DMS79 (cell line): ENCODE measurements around the gene VAV2.

ENCODE experiments used
- DNase-seq: peaks from one replicate; lab custom pipeline; 2025; lab: John Stamatoyannopoulos, UW

The VAV2 gene

GRCh38 chr9:133726401-133727276 lies 265.5 kb downstream of the VAV2 start:
- peak; percentile 40 for DNase-seq

DNA sequence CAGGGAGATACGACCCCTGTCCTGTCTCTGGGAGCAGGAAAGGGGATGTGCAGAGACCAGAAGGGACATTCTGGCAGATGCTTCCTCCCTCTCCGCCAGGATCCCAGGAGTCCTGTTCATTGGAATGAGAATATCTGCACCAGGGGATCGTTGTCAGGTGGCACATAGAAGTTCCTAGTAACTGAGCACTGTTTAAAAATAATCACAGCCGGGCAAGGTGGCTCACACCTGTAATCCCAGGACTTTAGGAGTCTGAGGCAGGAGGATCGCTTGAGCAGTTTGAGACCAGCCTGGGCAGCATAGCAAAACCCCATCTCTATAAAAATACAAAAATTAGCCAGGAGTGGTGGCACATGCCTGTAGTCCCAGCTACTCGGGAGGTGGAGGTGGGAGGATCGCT lies 266.2 kb downstream of the VAV2 start:
- DNase-seq, result no peak

DNA sequence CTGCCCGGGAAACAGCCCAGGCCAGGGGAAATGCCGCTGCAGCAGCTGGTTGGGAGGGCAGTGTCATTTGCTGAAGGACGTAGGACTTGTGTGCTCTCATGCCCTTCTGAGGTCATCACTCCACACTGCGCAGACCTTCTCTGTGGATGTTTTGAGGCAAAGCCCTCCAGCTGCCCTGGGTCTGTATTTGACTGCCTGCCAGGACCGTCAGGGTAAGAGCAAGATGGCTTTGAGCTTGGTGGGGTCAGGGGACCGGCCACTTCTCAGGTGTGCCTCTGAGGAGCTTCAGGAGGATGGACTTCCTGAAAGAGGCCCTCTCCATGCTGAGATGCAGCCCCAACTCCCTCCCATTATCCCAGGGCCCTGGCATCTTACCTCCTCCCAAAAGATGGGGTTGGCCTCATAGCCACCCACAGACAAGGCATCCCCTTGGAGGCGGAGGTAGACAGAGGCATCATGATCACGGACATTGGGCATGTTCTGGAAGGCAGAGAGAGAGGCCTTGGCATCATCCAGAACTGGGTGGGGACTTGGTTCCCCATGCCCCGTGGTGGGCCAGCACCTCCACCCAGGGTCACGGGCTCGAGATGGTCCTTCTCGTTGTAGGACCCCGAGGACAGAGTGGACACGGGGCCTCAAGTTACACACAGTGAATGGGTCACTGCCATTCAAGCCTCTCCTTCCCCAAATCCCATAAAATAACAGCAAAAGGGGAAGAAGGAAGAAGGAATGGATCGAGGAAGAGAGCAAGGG lies 273.4 kb downstream of the VAV2 start:
- no peak for DNase-seq

DNA sequence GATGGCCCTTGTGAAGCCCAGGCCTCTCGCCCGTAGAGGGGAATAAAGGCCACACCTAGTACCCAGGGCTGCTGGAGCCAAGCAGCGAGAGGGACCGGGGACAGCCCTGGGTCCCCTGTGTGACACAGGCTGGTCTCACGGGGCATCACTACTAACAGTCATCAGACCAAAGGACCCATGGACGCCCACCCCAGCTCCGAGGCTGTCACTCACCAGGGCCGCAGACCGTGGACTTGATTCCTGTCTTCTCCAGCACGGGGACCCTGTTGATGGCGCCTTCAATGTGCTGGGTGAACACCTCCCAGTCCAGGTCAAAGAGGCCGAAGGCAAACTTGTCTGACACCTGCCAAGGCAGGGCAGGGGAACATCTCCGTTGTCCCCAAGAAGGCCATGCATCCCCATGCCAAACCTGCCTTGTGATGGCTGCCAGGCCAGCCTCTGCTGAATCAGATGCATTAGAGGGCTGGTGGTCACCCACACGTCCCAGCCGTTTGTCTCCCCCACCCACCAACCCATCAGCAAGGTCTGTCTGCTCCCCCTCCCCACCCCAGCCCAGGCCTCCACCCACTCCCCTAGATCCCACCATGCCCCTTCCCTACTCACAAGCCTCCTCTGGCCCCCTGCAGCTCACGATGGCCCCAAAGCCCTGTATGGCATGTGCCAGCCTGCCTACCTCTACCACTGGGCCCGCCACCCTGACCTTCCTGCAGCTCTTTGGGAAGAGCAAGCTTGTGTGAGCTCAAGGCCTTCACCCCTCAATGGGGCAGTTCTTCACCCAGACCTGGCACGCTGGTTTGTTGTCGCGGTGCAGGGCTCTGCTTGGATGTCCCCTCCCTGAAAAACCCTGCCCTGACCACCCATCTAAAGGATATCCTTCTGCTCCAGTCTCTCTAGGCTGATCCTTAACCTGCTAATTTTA lies 274.8 kb downstream of the VAV2 start:
- no peak for DNase-seq

DNA sequence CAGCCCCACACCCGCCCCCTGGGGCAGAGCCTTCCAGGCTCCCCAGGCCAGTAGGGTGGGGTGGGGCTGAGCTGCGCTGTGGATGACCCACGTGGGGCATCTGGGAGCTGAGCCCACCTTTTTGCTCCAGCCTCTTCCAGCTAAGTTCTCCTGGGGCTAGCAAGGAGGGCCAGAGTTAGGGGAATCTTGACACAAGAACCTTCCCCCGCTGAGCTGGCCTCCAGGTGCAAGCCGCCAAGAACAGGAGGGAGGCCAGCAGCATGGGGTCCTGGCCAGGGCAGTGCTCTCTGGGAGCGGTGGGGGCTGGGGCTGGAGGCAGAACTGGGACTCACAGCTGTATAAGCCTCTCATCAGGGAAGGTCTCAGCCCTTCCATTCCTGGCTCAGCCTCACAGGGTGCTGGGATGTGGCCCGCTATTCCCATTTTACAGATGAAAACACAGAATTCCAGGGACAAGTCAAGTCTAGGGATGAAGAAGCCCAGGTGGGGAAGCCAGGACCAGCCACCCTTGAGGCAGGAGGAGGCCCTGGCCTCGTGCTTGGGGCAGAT lies 275.5 kb downstream of the VAV2 start:
- no peak for DNase-seq

GRCh38 chr9:133715866-133716563 lies 276.1 kb downstream of the VAV2 start:
- no peak for DNase-seq

DNA sequence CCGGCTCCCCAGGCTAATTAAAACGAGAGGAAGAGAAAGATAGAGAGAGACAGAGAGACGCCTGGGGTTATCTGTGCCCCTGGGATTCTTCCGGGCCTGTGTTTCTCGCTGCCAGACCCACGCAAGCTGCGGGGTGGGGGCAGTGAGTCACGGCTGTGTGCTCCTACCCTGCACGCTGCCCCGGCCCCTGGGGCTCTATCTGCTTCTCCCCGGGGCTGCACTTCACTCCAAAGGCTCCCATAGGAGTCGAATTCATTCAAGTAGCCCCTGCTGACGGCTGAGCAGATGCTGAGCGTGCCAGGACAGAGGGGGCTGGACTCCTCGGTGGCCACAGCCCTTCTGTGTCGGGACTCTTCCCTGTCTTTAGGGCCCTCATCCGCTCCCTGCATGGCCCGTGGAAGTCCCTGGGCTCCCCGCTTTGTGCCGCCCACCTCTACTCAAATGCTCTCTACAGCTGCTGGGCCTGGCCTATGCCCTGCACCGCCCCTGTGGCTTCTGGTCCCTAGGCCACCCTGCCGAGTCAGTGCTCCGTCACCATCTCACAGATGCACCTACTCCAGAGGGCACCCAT lies 276.7 kb downstream of the VAV2 start:
- no peak for DNase-seq

DNA sequence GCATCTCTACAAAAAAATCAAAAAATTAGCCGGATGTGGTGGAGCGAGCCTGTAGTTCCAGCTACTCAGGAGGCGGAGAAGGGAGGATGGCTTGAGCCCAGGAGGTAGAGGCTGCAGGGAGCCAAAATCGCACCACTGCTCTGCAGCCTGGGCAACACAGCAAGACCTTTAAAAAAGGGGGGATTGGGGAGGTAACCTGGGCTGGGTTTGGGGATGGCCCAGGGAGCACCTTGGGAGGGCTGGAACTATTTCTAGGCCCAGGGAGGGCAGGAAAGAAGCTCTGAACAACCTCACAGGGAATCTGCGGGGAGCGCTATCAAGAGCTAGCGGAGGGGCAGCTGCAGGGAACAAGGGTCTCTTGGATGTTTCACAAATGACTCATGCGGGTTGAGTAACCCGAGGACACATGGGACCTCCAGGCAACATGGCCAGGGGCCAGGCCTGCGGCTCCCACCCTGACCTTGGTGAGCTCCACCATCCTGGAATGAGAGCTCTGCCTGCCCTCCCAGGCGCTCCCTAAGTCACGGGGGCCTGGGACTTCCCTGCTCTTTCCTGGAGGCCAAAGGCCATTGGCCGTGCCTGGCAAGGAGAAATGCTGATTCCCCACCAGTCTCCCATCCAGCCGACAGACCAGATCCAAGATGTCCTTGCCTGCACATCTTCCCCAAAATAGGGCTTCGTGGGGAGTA lies 277.4 kb downstream of the VAV2 start:
- no peak for DNase-seq

GRCh38 chr9:133713960-133714495 lies 278.1 kb downstream of the VAV2 start:
- DNase-seq, result no peak

DNA sequence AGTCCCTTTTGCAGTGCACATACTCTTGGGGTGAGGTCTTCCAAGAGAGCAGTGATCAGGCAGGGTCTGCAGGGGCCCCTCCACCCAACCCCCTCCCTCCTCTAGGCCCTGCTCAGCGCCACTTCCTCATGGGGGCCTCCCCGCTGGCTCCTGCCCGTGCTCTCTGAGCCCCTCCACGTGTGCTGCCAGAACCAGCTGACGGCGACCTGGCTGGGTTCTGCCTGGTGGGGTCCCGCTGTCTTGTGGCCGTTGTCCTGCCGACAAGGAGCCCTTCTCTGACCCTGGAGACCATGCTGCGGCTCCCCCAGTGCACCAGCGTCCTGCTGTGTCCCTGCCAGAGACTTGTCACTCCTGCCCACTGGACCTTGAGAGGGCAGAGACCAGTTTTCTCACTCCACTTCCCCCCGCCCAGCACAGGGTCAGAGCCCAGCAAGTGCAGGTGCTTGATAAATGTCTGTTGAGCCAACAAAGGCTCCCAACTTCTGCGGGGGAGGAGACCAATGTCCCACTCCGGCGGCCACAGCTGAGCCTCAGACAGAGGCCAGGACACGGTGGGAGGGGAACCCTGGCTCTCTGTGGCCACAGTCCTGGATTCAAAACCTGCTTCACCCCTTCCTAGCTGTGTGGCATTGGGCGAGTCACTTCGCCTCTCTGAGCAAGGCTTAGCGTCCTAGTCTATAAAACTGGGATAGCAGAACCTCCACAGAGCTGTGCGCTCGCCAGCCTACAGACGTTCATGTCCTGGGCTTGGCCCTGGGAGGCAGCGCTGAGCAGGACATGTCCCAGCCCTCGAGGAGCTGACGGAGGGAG lies 278.8 kb downstream of the VAV2 start:
- DNase-seq, result no peak

DNA sequence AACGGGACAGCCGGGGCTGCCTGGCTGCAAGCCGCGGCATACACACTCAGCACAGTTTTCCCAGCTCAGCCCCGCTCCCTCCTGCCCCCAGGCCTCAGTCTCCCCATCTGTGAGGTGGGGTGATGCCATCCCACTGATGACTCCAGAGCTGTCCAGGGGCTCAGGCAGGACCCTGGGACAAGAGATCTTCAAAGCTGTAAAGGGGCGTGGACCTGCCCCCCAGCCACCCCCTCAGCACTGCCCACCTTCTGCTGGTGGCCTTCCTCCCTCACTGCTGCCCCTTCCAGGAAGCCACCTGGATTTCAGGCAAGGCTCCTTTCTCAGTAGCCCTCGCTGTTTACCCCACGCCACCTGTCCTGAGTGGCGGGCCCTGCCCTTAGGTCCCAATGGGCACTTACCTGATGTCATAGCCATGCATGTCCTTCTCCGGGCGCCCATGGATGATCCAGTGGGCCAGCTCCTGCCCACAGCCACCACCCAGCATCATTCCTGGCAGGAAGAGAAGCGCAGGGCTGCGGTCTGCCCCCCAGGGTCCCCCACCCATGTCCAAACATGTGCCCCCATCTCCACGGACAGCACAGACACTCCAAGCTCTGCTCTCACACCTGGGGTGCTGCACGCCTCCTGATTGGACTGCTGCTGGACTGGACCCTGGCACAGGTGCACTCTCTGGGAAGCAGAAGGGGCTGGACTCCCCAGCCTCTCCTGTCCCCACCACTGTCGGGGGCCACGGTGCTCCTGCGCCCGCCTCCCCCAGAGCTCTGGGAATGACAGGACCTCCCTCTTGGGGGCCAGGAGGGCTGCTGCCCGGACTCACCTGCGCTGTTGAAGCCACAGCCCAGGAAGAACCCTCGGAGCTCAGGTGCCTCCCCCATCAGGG lies 279.7 kb downstream of the VAV2 start:
- no peak for DNase-seq
